Hematopoietic multipotent progenitor cell (in vitro differentiated cells): ENCODE measurements around the gene SHISA3. TPM values are rescaled to one million over a fixed set of nuclear protein-coding genes. Genes with fewer than 3 reads are reported as not detected.
"Not testable (repeated sequence)": the region's sequence is repeated elsewhere in the genome, so short reads cannot be mapped to it uniquely, and the experiment has no call there.

Experiments used
- DNase-seq, 3 donors: peaks; one replicate each; pipeline ENCODE4 v3.0.0-alpha.2; 2011 to 2015; ENCODE audit warnings: low read depth in 2 of 3, low spot score in 2 of 3
- total RNA-seq: library from RNA; depleted of rRNA; stranded (reverse); fragments of >200 nt; gene quantifications from one replicate; pipeline ENCODE4 v1.2.3, GENCODE V29; 2012

SHISA3 gene
- total RNA-seq, result not detected

GRCh38 chr4:42396752-42397634 is at the start of gene SHISA3:
TSS of gene SHISA3 (plus strand) at chr4:42397488. CDS start at chr4:42398057, 569 bp downstream.
- peak in 2 of 3 donors; percentile 50 to 58 for DNase-seq

GRCh38 chr4:42348247-42348646 is 49.0 kb upstream of the SHISA3 start:
- no peak for DNase-seq

GRCh38 chr4:42348692-42349091 is 48.6 kb upstream of the SHISA3 start:
- DNase-seq, result no peak

- DNase-seq, result no peak
Measured at GRCh38 chr4:42350611-42351182, 46.6 kb upstream of the SHISA3 start.

- no peak for DNase-seq
Measured at GRCh38 chr4:42352049-42352448, 45.2 kb upstream of the SHISA3 start.

GRCh38 chr4:42357325-42357724 is 40.0 kb upstream of the SHISA3 start:
- DNase-seq, result peak in 2 of 3 donors; percentile 10 to 12

- no peak for DNase-seq
Measured at GRCh38 chr4:42359711-42360110, 37.6 kb upstream of the SHISA3 start.

- DNase-seq, result no peak
Measured at GRCh38 chr4:42360256-42360669, 37.0 kb upstream of the SHISA3 start.

GRCh38 chr4:42361456-42361855 is 35.8 kb upstream of the SHISA3 start:
- DNase-seq, result no peak

- DNase-seq, result no peak
Measured at GRCh38 chr4:42362591-42362990, 34.7 kb upstream of the SHISA3 start.

- no peak for DNase-seq
Measured at GRCh38 chr4:42363614-42364013, 33.7 kb upstream of the SHISA3 start.

GRCh38 chr4:42364266-42365053 is 32.8 kb upstream of the SHISA3 start:
- DNase-seq, result no peak

GRCh38 chr4:42366959-42367358 is 30.3 kb upstream of the SHISA3 start:
- no peak for DNase-seq

GRCh38 chr4:42369489-42369888 is 27.8 kb upstream of the SHISA3 start:
- DNase-seq, result no peak

GRCh38 chr4:42371305-42372252 is 25.7 kb upstream of the SHISA3 start:
- peak in 2 of 3 donors; percentile 34 to 72 for DNase-seq

GRCh38 chr4:42372303-42372702 is 25.0 kb upstream of the SHISA3 start:
- not testable (repeated sequence) for DNase-seq

GRCh38 chr4:42377497-42377896 is 19.8 kb upstream of the SHISA3 start:
- no peak for DNase-seq

GRCh38 chr4:42381666-42382065 is 15.6 kb upstream of the SHISA3 start:
- DNase-seq, result no peak

GRCh38 chr4:42385516-42385915 is 11.8 kb upstream of the SHISA3 start:
- DNase-seq, result no peak
